Transverse colon (tissue), 4 donors: ENCODE data around the gene HAUS5. TPM values are rescaled to one million over a fixed set of nuclear protein-coding genes. Genes with fewer than 3 reads are reported as not detected.
"Not testable (repeated sequence)": the region's sequence is repeated elsewhere in the genome, so short reads cannot be mapped to it uniquely, and the experiment has no call there.

ENCODE experiments used
- DNase-seq: peaks from one replicate; pipeline ENCODE4 v3.0.0-alpha.2; 2019
- H3K27ac ChIP-seq, 4 donors: fragments of 200-600 bp; sonication (generic); 2 replicates each; pipeline ENCODE4 v1.5.1; 2016 to 2018; ENCODE audit warnings: inconsistent platforms in 4 of 4
- H3K27me3 ChIP-seq: fragments of 200-600 bp; sonication (generic); 2 replicates; pipeline ENCODE4 v1.5.1; 2017; ENCODE audit warnings: inconsistent platforms
- H3K36me3 ChIP-seq, 4 donors: fragments of 200-600 bp; sonication (generic); 2 replicates each; pipeline ENCODE4 v1.5.1; 2017 to 2019; ENCODE audit warnings: inconsistent platforms in 4 of 4
- H3K4me1 ChIP-seq, 4 donors: fragments of 200-600 bp; sonication (generic); 2 replicates each; pipeline ENCODE4 v1.5.1; 2017 to 2020; ENCODE audit warnings: inconsistent platforms in 4 of 4
- H3K4me3 ChIP-seq, 4 donors: fragments of 200-600 bp; sonication (generic); 1 replicate in 1 of 4; 2 replicates in 3 of 4; pipeline versions ENCODE4 v1.5.1 to v1.6.1; 2017 to 2019; ENCODE audit warnings: inconsistent platforms in 4 of 4
- H3K9me3 ChIP-seq, 2 donors: fragments of 200-600 bp; sonication (generic); 2 replicates each; pipeline ENCODE4 v1.5.1; 2017 to 2019; ENCODE audit warnings: inconsistent platforms in 2 of 2
- CTCF ChIP-seq, 5 experiments: fragments of 200-600 bp in 3 of 5; fragments of 450-650 bp in 2 of 5; sonication (generic) in 3 of 5; IDR thresholded peaks; 1 replicate in 2 of 5; 2 replicates in 3 of 5; pipeline ENCODE4 v1.5.1; 2016 to 2017; ENCODE audit warnings: antibody characterized with exemption in 5 of 5, inconsistent platforms in 3 of 5, mild to moderate bottlenecking in 2 of 5, moderate library complexity in 1 of 5
- EP300 ChIP-seq: sonication (generic); formaldehyde crosslinking; IDR thresholded peaks from one replicate; pipeline ENCODE4 v1.6.1; 2017; ENCODE audit warnings: antibody characterized with exemption, low read depth
- POLR2A ChIP-seq: fragments of 450-650 bp; IDR thresholded peaks from one replicate; pipeline ENCODE4 v1.6.1; 2016; ENCODE audit warnings: antibody characterized with exemption, mild to moderate bottlenecking, moderate library complexity
- POLR2AphosphoS5 ChIP-seq, 3 donors: sonication (generic); formaldehyde crosslinking; IDR thresholded peaks; one replicate each; pipeline ENCODE4 v1.6.1; 2016; ENCODE audit warnings: antibody characterized with exemption in 3 of 3
- WGBS, 2 donors: methylation state at CpG; one replicate each; pipeline ENCODE4 v1.1.5; 2018; ENCODE audit warnings: low coverage in 1 of 2; 5-methylcytosine and 5-hydroxymethylcytosine counted together
- in situ Hi-C, 4 donors: fragments of 200-750 bp; cut with MboI; loops; one replicate each; pipeline versions ENCODE4 v1.15.0 to v1.15.1; 2017; ENCODE audit warnings: low sequenced_read_pairs in 3 of 4, low pct_ligation_motif_present in 1 of 4, low pct_unique_long_range_greater_than_20kb in 1 of 4
- intact Hi-C: fragments of 100-400 bp; cut with DNase I; formaldehyde crosslinking; loops from one replicate; pipeline ENCODE4 v1.15.1; 2023; ENCODE audit warnings: low total_unique reads
- total RNA-seq, 4 donors: library from RNA; depleted of rRNA; stranded (reverse); fragments of >200 nt; gene quantifications; one replicate each; pipeline ENCODE4 v1.1.0, GENCODE V29; 2016

Gene HAUS5
- total RNA-seq, 4 donors from 2014 or later, result 3.7 to 6.6 (median 5.2) TPM

GRCh38 chr19:35590875-35591274, 21.7 kb upstream of the HAUS5 start:
- Histone ChIP-seq H3K27ac (no peak overlapping the region), H3K36me3 (no peaks in the 10 kb centered on the region), H3K4me3 (no peak overlapping the region), H3K4me1 (no peaks in the 10 kb centered on the region), H3K9me3 (no peaks in the 10 kb centered on the region), H3K27me3 (peaks cover 11% of the 10 kb centered on the region)
- in situ Hi-C loops, result no loop called here
- DNase-seq, result no peak
- TF ChIP-seq POLR2A, result no peak
- TF ChIP-seq POLR2AphosphoS5 (IDR thresholded peaks at IDR 0.05), result no peak
- TF ChIP-seq CTCF (IDR thresholded peaks at IDR 0.05), result no peak
- no peak for TF ChIP-seq EP300
- intact Hi-C loops, result no loop called here
- WGBS, 2 donors, result 76 to 84% methylated on average over 3 of the region's 3 CpGs

- H3K27me3 ChIP-seq, result peaks cover 11% of the 10 kb centered on the region
- no peak overlapping the region for H3K27ac ChIP-seq
- 20 to 26% methylated on average over 7 to 8 of the region's 8 CpGs for WGBS, 2 donors
- H3K36me3 ChIP-seq, result no peaks in the 10 kb centered on the region
- H3K4me3 ChIP-seq, result no peak overlapping the region
- H3K9me3 ChIP-seq, result no peaks in the 10 kb centered on the region
- no peak for DNase-seq
- in situ Hi-C loops, result no loop called here
- TF ChIP-seq CTCF (IDR thresholded peaks at IDR 0.05) (peak; percentile 28 to 40 (median 34)), POLR2A (no peak), POLR2AphosphoS5 (IDR thresholded peaks at IDR 0.05) (no peak), EP300 (no peak)
- H3K4me1 ChIP-seq, result no peaks in the 10 kb centered on the region
- intact Hi-C loops, result no loop called here
Observed at GRCh38 chr19:35592226-35592625, 20.3 kb upstream of the HAUS5 start.

- H3K4me1 ChIP-seq, H3K9me3 ChIP-seq, H3K4me3 ChIP-seq, H3K27ac ChIP-seq, in situ Hi-C loops, intact Hi-C loops, H3K36me3 ChIP-seq, DNase-seq: not testable (repeated sequence)
- WGBS, 2 donors, result 66 to 100% methylated on average over 1 to 3 of the region's 3 CpGs
- peaks cover 11% of the 10 kb centered on the region for H3K27me3 ChIP-seq
Observed at GRCh38 chr19:35595026-35595425, 17.5 kb upstream of the HAUS5 start.

GRCh38 chr19:35595928-35596327, 16.6 kb upstream of the HAUS5 start:
- no peak for DNase-seq
- 100% methylated on average over 1 of the region's 1 CpG for WGBS, 2 donors
- intact Hi-C loops, result no loop called here
- in situ Hi-C loops, result no loop called here
- Histone ChIP-seq H3K27ac (no peak overlapping the region), H3K9me3 (no peaks in the 10 kb centered on the region), H3K27me3 (peaks cover 11% of the 10 kb centered on the region), H3K4me3 (no peak overlapping the region), H3K4me1 (no peaks in the 10 kb centered on the region), H3K36me3 (no peaks in the 10 kb centered on the region)
- TF ChIP-seq EP300 (no peak), POLR2AphosphoS5 (IDR thresholded peaks at IDR 0.05) (no peak), CTCF (IDR thresholded peaks at IDR 0.05) (no peak), POLR2A (no peak)

- no peak overlapping the region for H3K4me3 ChIP-seq
- no peaks in the 10 kb centered on the region for H3K4me1 ChIP-seq
- H3K9me3 ChIP-seq, result no peaks in the 10 kb centered on the region
- DNase-seq, result no peak
- in situ Hi-C loops, result no loop called here
- H3K27me3 ChIP-seq, result peaks cover 11% of the 10 kb centered on the region
- TF ChIP-seq EP300, result no peak
- no peak for TF ChIP-seq POLR2AphosphoS5 (IDR thresholded peaks at IDR 0.05)
- no peak for TF ChIP-seq CTCF (IDR thresholded peaks at IDR 0.05)
- no peak for TF ChIP-seq POLR2A
- H3K36me3 ChIP-seq, result no peaks in the 10 kb centered on the region
- WGBS, 2 donors, result 56 to 72% methylated on average over 4 of the region's 4 CpGs
- H3K27ac ChIP-seq, result no peak overlapping the region
- intact Hi-C loops, result no loop called here
Observed at GRCh38 chr19:35596366-35596999, 16.1 kb upstream of the HAUS5 start.
